ENCODE data around the gene DESI1.
"Not testable (repeated sequence)": the region's sequence is repeated elsewhere in the genome, so short reads cannot be mapped to it uniquely, and the experiment has no call there.

DESI1 gene

GRCh38 chr22:41585898-41586297 lies 34.9 kb downstream of the DESI1 start:
- no peak for DNase-seq (ENCODE audit: low read depth)

DNA sequence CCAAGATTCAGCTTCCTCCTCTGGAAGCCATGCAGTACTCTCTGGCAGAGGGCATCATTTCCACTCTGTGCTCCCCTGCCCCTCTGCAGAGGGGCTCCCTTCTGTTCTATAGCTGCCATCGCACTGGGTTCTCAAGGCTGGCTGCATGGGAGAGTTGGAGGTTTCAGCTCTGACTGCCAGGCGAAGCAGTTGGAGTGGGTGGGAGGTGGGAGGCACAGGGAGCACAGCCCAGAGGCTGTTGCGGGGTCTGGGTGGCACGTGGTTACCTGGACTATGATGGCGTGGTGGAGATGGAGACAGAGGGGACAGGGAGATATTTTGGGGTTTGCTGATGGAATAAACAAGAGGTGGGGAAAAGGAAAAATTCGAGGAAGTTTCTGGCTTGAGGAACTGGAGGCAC lies 36.0 kb downstream of the DESI1 start:
- DNase-seq (ENCODE audit: low read depth): no peak

DNA sequence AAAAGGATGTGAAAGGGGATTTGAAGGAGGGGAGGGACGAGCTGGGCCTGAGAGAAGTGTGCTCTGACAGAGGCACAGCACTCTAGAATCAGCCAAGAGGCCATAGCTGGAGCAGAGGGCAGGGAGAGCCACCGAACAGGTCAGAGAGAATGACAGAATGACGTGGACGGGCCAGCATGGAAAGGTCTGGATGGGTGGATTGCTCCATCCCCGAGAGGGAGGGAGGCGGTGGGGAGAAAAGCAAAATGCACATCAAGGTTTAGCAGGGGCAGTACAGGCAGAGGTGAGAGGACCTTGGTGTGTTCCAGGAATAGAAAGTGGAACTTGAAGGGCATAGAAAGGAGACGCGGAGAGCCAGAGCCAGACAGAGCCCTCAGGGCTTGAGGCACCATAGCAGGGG lies 38.1 kb downstream of the DESI1 start:
- DNase-seq (ENCODE audit: low read depth): no peak

GRCh38 chr22:41579997-41580355 lies 40.9 kb downstream of the DESI1 start:
- DNase-seq (ENCODE audit: low read depth): no peak

GRCh38 chr22:41579297-41579996 lies 41.4 kb downstream of the DESI1 start:
- DNase-seq (ENCODE audit: low read depth): no peak

DNA sequence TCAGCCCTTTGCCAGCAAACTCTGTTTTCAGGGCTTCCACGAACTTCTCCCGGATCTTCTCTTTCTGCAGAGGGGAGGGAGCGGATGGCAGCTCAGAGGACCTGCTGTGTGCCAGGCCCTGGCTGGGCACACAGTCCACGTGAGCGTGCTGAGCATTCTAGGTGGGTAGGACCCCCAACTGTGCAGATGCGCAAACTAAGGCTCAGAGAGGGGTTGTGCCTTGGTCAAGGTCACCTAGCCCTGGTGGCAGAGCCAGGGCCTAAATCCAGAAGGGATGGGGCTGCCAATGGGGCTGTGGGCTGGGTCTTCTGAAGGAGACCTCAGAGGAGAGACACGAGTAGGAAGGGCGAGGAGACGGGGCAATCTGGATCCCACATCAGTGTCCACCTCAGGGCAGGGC lies 42.0 kb downstream of the DESI1 start:
- no peak for DNase-seq (ENCODE audit: low read depth)

GRCh38 chr22:41578114-41578513 lies 42.7 kb downstream of the DESI1 start:
- no peak for DNase-seq (ENCODE audit: low read depth)

- no peak for DNase-seq (ENCODE audit: low read depth)
Observed at GRCh38 chr22:41576877-41577276, 44.0 kb downstream of the DESI1 start.

GRCh38 chr22:41575533-41575932 lies 45.3 kb downstream of the DESI1 start:
- no peak for DNase-seq (ENCODE audit: low read depth)

DNA sequence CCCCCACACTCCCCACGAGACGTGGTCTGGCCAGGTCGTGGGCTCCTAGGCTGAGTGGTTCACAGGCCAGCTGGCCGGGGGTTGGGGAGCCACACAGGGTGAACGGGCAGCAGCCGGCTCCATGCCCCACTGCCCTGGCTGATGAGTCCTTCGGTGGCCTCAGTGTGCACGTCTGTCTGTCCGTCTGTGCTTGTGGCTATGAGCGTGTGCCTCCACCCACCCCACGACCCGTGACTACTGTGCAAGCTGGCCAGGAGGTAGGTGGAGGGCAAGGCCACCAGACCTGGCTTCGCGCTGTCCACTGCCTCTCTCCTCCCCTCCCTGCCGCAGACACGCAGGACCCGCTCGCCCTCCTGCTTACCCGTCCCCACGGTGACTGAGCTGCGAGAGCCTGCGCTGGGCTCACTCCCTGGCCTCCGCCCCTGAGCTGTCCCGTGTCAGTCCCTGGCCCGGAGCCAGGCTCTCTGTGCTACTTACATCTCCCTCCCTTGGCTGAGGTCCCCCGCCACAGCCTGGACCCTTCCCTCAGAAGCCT lies 45.9 kb downstream of the DESI1 start:
- no peak for DNase-seq (ENCODE audit: low read depth)

DNA sequence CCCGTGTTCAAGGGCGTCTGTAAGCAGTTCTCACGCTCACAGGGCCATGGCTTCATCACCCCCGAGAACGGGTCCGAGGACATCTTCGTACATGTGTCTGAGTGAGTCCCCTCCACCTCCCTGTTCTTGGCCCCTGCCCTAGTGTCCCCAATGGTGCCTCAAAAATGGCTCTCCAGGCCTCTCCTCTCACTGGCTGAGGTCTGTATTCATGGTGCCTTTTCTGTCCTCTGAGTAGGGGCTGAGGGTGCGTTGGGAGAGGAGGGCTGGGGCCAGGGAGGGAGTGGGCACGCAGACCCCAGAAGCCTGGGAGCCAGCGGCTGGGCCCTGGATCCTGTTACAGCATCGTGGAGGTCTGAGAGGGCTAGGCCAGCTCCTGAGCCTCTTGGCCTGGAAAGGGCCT lies 47.2 kb downstream of the DESI1 start:
- DNase-seq (ENCODE audit: low read depth): no peak

DNA sequence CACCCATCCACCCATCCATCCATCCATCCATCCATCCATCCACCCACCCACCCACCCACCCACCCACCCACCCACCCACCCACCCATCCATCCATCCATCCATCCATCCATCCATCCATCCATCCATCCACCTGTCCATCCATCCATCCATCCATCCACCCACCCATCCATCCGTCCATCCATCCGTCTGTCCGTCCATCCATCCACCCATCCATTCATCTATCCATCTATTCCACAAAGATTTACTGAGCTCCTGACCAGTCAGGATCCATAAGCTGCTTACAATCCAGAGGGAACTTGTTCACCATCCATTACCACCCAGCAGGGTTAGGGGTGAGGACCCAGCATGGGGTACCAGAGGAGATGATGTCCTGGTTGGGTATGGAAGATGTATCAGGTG lies 48.5 kb downstream of the DESI1 start:
- not testable (repeated sequence) for DNase-seq (ENCODE audit: low read depth)

DNA sequence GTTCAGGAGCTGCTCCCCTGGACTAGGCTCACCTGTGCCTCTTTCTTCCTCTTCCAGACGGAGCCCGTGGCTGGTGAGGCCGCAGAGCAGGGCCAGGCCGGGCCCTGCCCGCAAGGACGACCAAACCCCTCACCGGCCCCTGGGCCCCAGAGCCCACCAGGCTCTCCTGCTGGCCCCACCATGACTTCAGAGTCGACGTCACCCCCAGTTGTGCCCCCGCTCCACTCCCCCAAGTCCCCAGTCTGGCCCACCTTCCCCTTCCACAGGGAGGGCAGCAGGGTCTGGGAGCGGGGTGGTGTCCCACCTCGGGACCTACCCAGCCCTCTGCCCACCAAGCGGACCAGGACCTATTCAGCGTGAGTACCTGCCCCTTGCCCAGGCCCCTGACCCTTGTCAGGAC lies 49.1 kb downstream of the DESI1 start:
- DNase-seq (ENCODE audit: low read depth): no peak

GRCh38 chr22:41570221-41570620 lies 50.6 kb downstream of the DESI1 start:
- no peak for DNase-seq (ENCODE audit: low read depth)

GRCh38 chr22:41568811-41569210 lies 52.0 kb downstream of the DESI1 start:
- no peak for DNase-seq (ENCODE audit: low read depth)

- no peak for DNase-seq (ENCODE audit: low read depth)
Observed at GRCh38 chr22:41567512-41567768, 53.4 kb downstream of the DESI1 start.

DNA sequence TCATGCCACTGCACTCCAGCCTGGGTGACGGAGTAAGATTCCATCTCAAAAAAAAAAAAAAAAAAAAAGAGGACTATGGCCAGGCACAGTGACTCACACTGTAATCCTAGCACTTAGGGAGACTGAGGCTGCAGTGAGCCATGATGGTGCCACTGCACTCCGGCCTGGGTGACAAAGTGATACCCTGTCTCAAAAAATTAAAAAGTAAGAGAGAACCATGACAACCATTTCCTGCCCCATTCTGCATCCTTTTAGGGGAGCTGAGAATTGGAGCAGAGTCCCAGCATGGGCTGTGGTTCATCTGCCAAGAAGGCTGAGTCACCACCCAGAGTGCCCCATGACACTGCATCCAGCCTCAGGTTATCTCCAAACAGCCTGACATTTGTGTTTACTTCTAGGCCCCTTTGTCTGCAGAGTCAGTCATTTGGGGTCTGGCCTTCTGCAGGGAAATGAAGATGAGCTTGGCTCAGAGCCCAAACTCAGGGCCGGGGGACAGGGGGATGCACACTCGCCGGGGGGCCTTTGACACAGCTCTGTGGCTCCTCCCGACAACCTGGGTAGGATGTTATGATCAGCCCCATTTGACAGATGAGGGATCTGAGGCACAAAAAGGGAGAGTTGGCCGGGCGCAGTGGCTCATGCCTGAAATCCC lies 55.3 kb downstream of the DESI1 start:
- DNase-seq (ENCODE audit: low read depth): no peak

DNA sequence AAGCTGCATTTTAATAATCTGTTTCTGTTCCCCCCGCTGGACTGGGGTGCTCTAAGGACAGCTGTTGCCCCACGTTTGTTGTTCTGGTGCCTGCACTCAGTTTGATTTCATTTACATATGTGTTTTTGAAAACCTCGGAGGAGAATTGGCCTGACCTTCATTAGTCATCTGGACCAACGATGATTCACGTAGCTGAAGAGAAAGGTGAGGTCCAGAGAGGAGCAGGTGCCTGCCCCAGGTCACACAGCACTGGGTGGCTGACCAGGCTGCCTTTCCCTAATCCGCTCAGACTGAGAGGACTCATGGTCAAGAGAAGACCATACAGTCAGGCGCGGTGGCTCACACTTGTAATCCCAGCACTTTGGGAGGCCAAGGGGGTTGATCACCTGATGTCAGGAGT lies 56.3 kb downstream of the DESI1 start:
- no peak for DNase-seq (ENCODE audit: low read depth)

DNA sequence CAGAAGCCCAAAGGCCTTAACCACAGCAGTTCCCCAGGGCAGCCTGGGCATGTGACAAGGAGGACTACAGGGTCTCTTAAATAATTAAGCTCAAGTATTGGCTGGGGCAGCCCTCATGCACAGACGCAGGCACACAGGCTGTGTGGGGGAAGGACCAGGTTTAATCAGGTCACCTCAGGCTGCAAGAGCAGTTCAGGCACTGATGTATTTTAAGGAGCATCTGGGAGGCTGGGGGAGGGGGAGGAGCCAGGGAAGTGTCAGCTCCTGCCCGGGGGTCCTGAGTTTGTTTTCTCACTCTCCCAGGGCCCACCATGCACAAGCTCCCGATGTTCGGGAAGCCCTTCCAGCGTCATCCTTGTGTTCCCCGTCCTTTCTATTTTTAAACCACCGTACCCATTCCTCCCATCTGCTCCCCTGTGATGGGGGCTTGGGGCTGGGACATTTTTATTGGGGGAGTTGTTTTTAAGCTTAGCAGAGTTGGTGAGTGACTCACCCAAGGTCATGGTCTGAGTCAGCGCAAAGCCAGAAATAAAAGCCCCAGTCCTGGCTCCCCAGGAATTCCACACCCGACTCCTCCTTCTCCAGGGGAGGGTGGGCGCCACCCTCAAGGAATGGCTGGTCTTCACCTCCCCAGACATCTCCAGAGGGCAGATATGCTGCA lies 57.7 kb downstream of the DESI1 start:
- no peak for DNase-seq (ENCODE audit: low read depth)

GRCh38 chr22:41562461-41562860 lies 58.4 kb downstream of the DESI1 start:
- no peak for DNase-seq (ENCODE audit: low read depth)

DNA sequence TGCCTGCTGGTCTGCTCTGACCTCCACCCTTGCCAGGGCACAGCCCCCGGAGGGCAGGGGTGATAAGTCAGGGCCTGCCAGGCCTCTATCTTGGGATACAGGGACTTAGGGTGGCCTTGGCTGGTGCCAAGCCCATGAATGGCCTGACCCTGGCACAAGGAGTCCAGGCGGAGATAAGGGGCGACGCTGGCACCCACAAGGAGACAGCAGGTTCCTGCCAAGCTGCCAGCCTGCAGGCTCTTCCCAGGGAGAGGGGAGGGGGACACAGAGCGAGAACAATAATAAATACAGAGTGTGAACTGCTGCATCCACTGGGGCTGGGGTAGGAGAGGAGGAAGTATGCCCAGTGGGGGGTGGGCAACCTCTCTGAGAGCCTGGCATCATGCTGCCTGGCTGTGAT lies 59.1 kb downstream of the DESI1 start:
- DNase-seq (ENCODE audit: low read depth): no peak

GRCh38 chr22:41561335-41561734 lies 59.5 kb downstream of the DESI1 start:
- no peak for DNase-seq (ENCODE audit: low read depth)

DNA sequence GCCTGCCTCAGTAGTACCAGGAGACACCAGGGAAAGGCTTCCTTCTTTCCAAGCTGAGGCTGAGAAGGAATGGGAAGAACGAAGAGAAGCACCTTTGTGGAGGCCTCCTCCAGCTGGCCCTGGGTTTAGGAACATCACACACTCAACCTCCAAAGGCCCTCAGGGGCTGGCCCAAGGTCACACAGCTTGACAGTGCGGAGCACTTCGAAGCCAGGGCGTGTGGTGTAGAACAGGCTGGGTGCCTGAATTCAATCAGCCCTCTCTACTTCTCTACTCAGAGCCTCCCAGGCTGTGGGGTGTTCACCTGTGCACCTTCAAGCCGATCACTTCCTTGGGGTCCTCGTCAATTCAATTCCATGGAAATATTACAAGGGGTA lies 60.8 kb downstream of the DESI1 start:
- no peak for DNase-seq (ENCODE audit: low read depth)

DNA sequence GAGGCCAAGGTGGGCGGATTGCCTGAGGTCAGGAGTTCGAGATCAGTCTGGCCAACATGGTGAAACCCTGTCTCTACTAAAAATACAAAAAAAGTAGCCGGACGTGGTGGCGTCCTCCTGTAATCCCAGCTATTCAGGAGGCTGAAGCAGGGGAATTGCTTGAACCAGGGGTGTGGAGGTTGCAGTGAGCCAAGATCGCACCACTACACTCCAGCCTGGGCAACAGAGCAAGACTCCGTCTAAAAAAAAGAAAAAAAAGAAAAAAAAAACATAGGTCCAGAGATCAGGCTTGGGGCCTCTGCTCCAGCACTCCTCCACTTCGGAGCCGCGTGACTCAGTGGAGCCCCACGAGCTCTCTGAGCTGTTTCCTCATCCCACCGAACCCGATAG lies 62.6 kb downstream of the DESI1 start:
- not testable (repeated sequence) for DNase-seq (ENCODE audit: low read depth)
